GM19240 (cell line): ENCODE data around the gene ARL8A.
"Not testable (repeated sequence)": the region's sequence is repeated elsewhere in the genome, so short reads cannot be mapped to it uniquely, and the experiment has no call there.

Experiments used
- DNase-seq: peaks from one replicate; pipeline ENCODE4 v3.0.0; 2011; ENCODE audit warnings: low spot score; ENCODE audit not compliant: insufficient read length

The ARL8A gene

DNA sequence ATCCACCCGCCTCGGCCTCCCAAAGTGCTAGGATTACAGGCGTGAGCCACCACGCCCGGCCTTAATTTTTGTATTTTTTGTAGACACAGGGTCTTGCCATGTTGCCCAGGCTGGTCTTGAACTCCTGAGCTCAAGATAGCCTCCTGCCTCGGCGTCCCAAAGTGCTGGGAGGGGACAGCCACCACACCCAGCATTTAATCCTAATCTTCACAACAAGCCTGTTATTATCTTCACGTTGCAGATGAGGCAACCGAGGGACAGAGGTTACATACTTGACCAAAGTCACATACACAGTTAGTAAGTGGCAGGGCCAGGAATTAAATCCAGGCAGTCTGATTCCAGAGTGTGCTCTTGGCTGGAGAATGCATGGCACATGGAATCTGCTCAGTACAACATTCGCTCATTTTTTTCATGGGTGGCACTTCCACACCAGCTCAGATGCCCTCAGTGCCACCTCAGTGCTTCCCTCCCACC lies 26.6 kb downstream of the ARL8A start:
- no peak for DNase-seq

GRCh38 chr1:202116287-202116686 lies 28.2 kb downstream of the ARL8A start:
- DNase-seq: no peak

GRCh38 chr1:202113690-202114300 lies 30.7 kb downstream of the ARL8A start:
- peak; percentile 31 for DNase-seq

DNA sequence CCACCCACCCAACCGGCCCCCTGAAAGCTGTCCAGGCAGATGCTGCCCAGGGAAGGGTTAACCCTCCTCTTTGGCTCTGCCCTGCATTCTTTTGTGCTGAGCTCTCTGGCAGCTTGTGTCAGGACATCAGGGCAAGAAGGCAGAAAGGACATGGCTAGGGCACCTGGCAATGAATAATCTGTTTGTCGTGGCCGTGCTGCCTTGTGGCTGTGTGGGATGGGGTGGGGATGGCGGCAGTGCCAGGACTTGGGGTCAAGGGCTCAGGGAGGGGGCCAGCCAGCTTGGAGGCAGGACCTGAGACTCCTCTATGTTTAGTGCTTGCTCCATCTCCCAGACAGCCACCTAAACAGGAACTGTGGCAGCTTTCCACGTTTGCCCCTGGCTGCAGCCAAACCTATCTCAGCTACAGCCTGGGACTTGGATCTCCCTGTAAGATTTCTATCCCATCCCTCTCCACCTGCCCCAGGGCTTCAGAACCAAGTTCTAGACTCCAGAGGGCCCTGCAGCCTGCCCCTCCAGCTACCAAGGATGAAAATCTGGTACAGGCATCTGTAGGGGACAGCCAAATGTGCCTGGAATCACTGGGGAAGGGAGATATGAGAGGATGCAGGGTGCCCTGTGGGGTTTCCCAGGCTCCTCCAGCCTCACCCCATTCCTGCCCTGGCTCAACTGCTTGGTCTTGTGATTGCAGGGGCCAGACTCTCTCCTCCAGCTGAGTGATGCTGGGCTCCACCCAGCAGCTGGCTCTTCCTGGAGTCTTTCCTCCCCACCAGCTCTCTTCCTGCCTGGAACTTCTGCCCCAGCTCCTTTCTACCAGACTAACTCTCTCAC lies 31.5 kb downstream of the ARL8A start:
- DNase-seq: no peak

DNA sequence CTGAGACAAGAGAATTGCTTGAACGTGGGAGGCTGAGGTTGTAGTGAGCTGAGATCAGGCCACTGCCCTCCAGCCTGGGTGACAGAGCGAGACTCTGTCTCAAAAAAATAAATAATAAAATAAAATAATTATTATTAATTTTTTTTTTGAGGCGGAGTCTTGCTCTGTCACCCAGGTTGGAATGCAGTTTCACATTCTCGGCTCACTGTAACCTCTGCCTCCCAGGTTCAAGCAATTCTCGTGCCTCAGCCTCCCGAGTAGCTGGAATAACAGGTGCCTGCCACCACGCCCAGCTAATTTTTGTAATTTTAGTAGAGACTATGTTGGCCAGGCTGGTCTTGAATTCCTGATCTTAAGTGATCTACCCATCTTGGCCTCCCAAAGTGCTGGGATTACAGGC lies 32.9 kb downstream of the ARL8A start:
- not testable (repeated sequence) for DNase-seq

DNA sequence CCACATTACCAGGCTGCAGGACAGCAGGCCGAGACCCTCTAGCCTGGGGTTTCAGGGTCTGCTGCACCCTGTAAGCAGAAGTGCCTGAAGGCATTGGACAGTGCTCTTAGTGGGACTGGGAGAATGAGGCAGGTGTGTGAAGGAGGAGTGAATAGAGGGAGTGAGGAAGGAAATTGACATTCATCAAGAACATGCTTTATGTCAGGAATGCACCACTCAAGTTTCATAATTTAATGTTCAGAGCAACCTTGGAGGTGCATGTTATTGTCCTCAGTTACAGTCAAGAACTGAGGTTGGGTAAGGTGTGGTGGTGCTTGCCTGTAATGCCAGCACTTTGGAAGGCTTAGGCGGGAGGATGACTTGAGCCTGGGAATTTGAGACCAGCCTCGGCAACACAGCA lies 33.6 kb downstream of the ARL8A start:
- DNase-seq: no peak

GRCh38 chr1:202107801-202108731 lies 36.5 kb downstream of the ARL8A start:
- DNase-seq: no peak

- DNase-seq: no peak
These were observed 37.2 kb downstream of the ARL8A start for GRCh38 chr1:202107321-202107761.

DNA sequence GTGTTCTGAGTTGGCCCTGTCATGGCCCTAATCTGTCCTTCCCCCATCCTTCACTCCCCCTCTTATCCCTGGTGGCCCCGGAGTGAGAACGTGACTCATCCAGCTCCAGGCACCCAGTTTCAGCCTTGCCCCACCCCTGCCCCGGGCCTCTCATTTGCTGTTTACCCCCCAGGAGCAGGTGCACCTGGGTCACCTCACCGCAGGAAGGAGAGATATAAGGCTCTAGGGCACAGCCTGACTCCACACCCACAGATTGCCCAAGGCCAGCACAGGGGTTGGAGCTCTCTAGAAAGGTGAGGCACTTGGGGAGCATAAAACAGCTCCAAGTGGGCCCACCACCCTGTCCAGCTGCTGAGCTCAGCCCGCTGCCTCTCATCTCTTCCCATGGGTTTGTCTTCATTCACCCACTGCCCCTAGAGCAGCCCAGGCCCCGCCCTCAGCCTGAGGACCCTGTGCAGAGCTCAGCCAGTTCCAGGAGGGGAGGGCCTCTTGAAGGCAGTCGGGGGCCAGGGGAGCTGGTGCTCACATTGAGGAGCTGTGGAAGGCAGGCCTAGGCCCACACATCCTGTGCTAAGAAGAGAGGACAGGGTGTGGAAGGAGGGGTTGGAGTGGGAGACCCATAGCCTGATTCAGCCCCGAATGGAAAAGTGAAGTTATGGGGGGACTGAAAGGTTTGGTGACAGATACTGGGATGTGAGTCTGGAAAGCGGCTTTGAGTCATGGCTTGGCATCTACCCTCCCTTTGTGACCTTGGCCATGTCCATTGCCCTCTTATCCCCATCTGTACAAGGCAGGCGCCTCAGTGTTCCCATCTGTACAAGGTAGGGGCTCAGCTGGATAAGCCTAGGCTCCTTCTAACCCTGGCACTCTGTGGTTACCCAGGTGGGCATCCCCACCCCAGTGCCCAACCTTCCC lies 37.9 kb downstream of the ARL8A start:
- DNase-seq: no peak

DNA sequence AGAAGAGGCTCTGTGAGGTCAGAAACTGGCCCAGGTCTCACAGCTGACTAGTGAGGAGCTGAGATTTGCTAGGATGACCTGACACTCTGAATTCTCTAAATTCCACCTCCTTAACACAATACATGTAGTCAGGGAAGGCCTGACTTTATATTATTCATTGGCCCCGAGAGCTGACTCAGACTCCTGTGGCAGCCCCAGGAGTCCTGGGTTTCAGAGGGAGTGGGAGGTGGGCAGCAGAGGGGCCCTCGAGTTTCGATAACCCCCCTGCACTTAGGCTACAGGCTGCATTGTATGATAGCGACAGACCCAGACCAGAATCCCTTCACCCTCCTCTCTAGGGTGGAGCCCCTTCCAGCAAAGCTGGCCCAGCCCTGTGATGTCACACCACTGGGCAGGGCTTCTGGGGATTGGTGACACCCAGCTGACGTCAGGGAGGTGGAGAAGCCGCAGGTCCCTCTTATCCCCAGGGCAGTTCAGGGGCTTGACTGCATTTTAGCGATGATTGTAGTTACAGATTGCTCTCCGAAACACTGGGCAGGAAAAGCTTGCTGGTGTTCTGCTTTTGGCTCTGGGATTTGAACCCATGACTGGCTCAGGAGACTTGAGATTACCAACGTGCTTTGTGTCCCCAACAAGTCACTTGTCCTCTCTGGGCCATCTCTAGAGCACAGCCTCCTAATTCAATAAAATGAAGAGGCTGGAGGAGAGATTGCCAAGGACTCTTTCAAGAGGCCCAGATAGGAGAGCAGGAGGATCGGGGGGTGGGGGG lies 38.8 kb downstream of the ARL8A start:
- no peak for DNase-seq

DNA sequence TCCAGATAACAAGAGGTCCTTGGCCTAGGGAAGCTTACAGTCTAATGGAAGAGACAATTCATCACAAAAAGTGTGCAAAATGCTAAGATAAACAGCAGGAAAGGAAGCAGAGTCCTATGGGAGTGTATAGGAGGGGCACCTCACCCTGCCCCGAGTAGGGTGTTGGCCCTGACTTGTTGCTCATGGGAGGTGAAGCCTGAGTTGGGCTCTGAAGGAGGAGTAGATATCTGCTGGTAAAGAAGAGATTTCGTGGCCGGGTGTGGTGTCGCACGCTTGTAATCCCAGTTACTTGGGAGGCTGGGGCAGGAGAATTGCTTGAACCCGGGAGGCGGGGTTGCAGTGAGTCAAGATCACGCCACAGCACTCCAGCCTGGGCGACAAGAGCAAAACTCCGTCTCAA lies 40.5 kb downstream of the ARL8A start:
- DNase-seq: no peak

DNA sequence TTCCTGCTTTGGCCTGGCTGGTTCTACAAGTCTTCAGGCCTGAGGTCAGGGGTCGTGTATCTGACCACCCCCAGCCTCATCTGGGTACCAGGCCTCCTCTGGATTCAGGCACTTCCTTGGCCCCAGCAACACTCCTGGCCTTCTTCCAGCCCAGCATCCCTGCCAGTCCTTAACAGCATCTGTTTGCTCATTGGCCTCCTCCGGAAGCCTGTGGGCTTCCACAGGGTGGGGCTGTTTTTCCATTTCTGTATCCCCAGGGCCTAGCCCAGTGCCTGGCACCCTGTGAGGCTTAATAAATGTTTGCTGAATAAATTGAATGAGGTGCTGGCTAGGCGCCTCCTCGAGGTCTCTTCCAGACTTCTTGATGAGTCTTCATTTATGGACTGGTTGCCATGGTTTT lies 43.4 kb downstream of the ARL8A start:
- no peak for DNase-seq

GRCh38 chr1:202093858-202094257 lies 50.7 kb downstream of the ARL8A start:
- DNase-seq: no peak

DNA sequence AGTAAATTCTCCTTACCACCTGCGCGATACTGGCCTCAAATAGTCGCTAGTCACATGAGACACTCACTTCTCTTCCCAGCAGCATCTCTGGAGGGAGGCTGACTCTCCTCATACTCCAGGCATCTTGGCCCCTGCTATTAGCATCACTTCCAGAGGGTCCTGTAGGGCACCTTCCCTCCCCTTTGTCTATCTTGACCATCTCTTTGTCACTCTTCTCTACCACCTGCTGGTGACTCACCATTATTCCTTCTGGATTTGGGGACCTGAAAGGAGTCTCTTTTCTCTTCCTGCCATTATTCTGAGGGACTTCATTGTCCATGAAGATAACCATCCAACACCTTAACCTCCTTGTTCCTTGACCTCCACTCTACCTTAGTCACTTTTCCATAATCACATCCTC lies 53.5 kb downstream of the ARL8A start:
- DNase-seq: no peak

DNA sequence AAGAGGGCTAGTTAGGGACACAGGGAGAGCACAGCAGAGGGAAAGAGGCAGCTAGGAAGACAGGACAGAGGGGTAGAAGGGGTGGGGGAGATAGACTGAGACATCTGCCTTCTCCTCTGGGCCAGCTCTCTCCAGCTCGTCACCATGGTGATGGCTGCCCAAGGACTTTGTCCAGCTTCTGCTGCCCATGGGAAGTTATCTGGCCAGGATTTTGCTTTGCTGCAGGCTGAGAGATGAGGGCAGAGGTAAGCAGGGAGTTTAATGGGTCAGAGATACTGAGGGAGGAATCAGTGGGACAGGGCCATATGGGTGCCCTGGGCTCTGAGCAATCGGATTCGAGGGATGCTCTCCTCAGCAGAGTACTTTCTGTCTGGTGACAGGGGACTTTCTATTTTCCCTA lies 56.3 kb downstream of the ARL8A start:
- no peak for DNase-seq

GRCh38 chr1:202086579-202087350 lies 57.8 kb downstream of the ARL8A start:
- no peak for DNase-seq

DNA sequence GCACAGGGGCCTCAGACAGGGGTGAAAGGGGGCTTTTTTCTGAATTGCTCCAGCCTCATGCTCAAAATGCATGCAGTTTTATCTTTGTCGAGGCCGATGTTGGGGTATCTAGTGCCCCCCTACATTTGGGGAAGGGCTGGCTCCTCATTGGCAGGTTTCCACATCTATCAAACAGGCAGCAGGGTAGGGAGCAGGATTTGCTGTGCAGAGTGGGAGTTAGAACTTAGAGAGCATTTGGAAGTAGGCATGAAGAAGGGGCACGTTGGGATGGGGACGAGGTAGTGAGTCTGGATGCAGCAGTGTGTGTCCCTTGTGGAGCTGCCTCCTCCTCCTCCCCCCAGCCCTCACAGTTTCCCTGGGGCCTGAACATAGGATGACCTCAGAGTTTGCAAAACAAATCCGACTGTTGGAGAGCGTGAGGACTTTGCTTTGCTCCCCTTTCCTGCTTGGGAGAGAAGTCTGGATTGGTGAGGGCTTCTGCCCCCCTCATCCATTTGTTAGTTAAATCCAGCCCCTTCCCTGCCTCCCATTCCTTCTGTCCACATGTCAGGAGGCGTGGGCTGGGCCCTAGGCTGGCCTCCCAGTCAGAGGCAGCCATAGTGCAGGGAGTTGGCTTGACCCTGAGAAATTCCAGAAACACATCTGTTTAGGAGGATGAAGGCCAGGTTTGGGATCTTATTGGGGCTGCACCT lies 58.7 kb downstream of the ARL8A start:
- no peak for DNase-seq
